Left cardiac atrium (tissue), 4 donors: Measurements from ENCODE around the gene POLR3A. TPM values are rescaled to one million over a fixed set of nuclear protein-coding genes. Genes with fewer than 3 reads are reported as not detected.

Experiments
- ATAC-seq, 2 donors: fragments of 200-7000 bp; cut with Tn5 transposase; one replicate each; pipeline ENCODE4 v1.9.1; 2020; ENCODE audit warnings: mild to moderate bottlenecking in 2 of 2, moderate library complexity in 2 of 2
- DNase-seq: peaks from one replicate; pipeline ENCODE4 v3.0.0-alpha.2; 2020
- intact Hi-C, 2 donors: fragments of 100-400 bp; cut with DNase I; formaldehyde crosslinking; loops; one replicate each; pipeline versions ENCODE4 v1.14.1 to v1.15.1; 2022 to 2023
- total RNA-seq, 2 donors: library from RNA; stranded (reverse); fragmentation: NEBNext Ultra II Directional; extraction: Animal tissue kit (Norgen Biotek cat#: 25700); gene quantifications; one replicate each; pipeline ENCODE4 v1.2.1, GENCODE V29; 2021
- donor health status: DM: no; HTN: yes; CAD: no.
- donor health status: DM: no; HTN: yes; CAD: no; lungs with severe emphysema.
- donor health status: DM: yes; HTN: yes; CAD: no.
- donor health status: Dilated cardiomyopathy.

The POLR3A gene
- total RNA-seq, 2 donors from 2014 or later = 9.7 to 10.2 TPM

DNA sequence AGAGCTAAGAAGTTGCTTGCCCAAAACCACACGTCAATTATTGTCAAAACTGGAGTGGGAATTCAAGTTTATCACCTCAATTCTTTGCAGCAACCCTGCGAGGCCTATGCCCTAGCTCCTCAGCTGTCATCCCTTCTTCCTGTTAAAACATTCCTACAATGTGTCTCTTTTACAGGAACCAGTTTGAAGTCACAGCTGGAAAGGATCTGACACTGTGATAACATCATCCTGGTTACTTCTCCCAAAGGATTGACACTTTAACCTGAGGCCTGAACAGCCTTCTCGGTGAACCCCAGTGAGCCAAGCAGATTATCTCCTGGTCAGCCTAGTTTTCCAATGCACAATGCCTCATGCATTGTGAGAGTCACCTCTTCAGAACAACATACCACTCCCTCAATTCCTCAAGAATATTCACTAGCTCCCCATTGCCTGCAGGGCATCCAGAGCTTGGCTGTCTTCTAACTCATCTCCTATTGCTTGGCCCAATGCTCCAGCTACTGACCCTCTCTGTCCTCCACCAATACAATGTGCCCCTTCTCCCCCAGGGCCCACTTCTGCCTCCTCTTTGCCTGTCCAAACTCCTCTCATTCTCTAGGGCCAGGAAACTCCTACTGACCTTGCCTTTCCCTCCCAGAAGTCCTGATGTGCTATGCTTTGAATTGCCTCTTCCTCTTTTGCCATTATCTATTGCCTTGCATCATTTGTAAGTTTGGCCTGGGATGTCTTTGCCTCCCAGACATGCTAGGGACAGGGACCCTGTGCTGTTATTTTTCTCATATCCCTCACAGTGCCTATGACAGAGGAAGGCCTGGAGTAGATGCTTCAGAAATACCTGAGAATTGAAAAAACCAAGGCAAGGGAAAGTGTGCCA lies 92.4 kb downstream of the POLR3A start:
- ATAC-seq = no peak
- intact Hi-C loops = no loop called here
- DNase-seq = no peak

DNA sequence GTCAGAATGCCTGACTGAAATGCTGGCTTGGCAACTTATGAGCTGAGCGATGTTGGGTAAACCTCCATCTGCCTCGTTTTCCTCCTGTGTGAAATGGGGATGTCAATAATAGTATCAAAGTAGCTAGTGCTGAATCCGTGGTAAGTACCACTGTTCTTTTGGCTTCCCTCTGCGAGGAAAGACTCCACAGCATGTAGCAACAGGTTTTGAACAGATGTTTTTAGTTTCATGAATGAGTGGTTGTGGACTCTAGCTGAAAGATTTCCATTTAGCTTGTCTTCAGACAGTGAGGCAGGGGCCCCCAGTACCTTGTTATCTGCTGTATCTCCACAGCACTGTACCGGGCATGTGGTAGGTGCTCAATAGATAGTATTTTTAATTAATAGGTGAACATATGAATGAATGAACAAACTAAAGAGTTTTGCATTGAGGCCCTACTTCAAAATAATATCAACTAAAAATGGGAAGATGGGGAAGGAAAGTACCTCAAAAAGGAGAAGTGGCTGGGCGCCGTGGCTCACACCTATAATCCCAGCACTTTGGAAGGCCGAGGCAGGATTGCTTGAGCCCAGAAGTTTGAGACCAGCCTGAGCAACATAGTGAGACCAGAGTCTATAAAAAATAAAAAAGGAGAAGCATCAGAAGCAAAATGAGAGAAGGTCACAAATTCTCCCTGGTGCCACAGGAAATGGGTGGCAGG lies 97.1 kb downstream of the POLR3A start:
- intact Hi-C loops = no loop called here
- no peak for ATAC-seq
- no peak for DNase-seq

- DNase-seq (no peak), ATAC-seq (no peak)
- intact Hi-C loops = loop anchor here in 1 of 2 donors (5.0 kb wide), 1 partner anchor 80 kb away; no protein-coding TSS in a partner anchor
These were observed 101.7 kb downstream of the POLR3A start for GRCh38 chr10:77927402-77928246.

DNA sequence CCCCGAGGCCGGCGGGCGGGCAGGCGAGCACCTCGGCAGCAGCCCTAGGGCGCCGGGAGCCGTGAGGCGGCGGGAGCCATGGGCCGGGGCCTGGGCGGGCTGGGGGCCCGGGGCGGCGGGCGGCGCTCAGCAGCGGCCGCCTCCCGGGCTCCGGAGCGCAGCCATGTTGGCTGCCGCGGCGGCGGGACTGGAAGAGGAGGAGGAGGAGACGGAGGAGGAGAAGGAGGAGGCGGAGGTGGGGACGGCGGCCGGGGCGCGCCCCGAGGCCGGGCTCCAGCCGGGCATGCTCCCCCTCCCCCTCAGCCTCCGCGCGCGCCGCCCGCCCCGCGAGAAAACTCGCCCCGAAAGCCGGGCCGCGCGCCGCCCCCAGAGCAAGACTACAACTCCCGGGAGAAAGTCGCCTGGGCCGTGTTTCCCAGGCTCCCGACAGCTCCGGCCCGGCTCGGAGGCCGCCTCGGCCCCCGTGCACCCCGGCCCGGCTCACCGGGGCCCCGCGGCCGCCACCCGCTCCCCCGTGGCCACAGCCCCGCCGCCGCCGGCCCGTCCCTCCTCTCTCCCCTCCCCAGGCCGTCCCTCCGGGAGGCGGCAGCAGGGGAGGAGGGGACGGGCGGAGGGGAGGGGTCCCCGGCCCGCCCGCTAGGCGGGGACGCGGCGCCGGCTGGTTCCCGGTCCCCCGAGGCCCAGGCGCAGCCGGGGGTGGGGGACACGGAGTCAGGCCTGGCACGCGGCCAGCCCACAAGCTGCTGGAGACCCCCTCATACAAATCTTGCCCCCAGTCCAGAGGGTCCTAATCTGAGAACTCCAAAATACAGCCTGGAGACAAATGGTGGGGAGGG lies 102.5 kb downstream of the POLR3A start, which contains the start of gene DLG5:
Gene DLG5, minus strand, starts transcription at position 190 of the 836 bp plus-strand sequence. CDS start 235 bp downstream, outside the sequence.
- DNase-seq (peak; percentile 75), ATAC-seq (peak; percentile 88 to 93)
- intact Hi-C loops = loop anchor here in 1 of 2 donors (5.0 kb wide), 1 partner anchor 79 kb away; no protein-coding TSS in a partner anchor

GRCh38 chr10:77925795-77926565 lies 103.3 kb downstream of the POLR3A start:
- peak; percentile 60 for DNase-seq
- intact Hi-C loops = loop anchor here in 1 of 2 donors (5.0 kb wide), 1 partner anchor 79 kb away; no protein-coding TSS in a partner anchor
- peak; percentile 50 to 58 for ATAC-seq

DNA sequence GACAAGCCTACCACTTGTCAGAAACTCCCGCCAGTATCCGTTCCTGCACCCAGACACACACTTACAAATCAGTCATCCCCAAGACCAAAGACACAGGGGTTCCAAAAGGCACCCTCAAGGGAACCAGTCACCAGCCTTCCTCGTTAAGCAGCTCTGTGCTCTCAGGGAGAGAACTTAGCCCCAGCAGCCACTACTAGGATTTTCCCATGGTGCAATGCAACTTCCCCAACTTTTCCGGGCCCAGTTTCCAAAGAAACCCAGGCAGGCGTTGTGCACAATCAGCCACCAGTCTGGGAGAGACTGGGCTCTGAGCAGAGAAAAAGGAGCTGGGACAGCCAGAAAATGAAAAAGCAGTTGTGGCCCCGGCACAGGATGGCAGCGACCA lies 103.9 kb downstream of the POLR3A start:
- no peak for DNase-seq
- ATAC-seq = peak; percentile 16 to 43

DNA sequence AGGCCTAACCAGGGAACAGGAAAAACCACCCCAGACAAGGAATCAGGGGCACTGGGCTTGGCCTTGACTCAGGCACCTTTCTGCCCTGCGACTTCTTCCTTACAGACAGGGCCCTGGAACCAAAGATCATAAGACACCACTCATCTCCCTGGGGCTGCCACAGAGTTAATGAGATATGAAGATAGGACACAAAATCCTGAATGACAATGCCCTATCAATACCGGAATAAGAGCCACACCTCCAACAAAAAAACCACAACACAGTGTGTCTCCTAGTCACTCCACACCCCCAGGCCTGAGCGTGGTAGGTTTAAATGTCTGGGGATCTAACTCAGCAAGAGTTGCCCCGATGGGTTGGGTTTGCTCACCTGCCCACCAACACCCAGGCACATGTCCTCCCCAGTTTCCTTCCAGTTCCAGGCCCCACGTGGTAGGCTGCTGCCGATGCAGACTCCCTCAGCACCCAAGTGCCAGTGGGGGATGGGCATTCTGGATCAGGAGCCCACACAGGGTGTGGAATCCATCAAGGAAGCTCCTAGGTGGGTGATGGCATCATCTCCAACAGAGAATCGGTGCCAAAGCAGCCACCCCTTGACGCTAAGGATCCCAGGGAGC lies 106.6 kb downstream of the POLR3A start:
- intact Hi-C loops = no loop called here
- DNase-seq (no peak), ATAC-seq (no peak)

More for the DNA sequence above, 103.9 kb downstream of the POLR3A start:
- intact Hi-C loops = loop anchor here in 1 of 2 donors (5.0 kb wide), 1 partner anchor 78 kb away; no protein-coding TSS in a partner anchor

- intact Hi-C loops = no loop called here
- ATAC-seq (no peak), DNase-seq (no peak)
These were observed 107.3 kb downstream of the POLR3A start for GRCh38 chr10:77922055-77922454.

GRCh38 chr10:77921395-77921794 lies 107.9 kb downstream of the POLR3A start:
- no peak for DNase-seq
- intact Hi-C loops = no loop called here
- no peak for ATAC-seq

DNA sequence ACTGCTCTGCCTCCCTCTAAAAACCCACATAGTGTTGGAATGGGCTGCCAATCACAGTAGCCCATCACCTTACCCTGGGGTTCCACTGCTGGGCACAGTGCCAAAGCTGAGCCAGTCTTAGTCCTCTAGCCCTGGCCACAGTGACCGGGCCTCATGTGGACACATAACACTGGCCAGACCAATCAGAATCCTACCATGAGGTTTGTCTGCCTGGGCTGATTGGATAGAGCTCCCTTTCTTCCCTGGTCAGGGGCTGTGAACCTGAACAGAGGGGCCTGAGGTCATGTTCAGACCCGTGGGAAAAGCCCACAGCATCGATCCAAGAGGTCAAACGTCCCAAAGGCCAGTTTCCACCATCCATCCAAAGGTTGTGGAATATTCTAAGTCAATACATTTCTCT lies 108.8 kb downstream of the POLR3A start:
- ATAC-seq (no peak), DNase-seq (no peak)
- intact Hi-C loops = no loop called here

DNA sequence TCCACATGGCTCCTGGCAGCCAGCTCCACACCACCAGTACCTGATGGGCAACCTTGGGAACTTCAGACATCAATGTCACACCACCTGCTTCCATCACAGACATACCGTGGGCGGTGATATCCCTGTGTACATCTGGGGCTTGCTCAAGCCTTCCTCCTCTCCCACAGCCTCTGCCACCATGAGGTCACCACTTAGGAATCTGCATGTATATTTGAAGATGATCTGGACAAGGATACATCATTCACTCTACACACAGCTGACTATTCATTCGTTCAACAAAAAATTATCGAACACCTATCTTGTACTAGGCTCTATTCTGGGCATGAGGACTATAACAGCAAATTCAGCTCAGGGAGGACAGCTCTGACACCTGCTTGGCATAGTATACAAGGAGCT lies 109.6 kb downstream of the POLR3A start:
- intact Hi-C loops = no loop called here
- no peak for DNase-seq
- peak in 1 of 2 donors; percentile 74 for ATAC-seq

Other genes starting within 250 kb of the POLR3A start
- gene DLG5, start 102.8 kb downstream of the POLR3A start, total RNA-seq = 10 to 100 TPM; 12.0 to 13.6 TPM
- 100 to 1,000 TPM; 889 to 894 TPM for gene RPS24, start 4.3 kb upstream of the POLR3A start, total RNA-seq